ENCODE measurements around the gene MMP3.
"Not testable (repeated sequence)": the region's sequence is repeated elsewhere in the genome, so short reads cannot be mapped to it uniquely, and the experiment has no call there.

MMP3 gene

GRCh38 chr11:102843489-102843888 is at the start of gene MMP3:
MMP3 (minus strand) TSS chr11:102843609; CDS start chr11:102843546, 63 bp downstream.
- DNase-seq (ENCODE audit: low read depth in 2 of 2) = no peak

- no peak for DNase-seq (ENCODE audit: low read depth in 2 of 2)
These were observed 48.3 kb upstream of the MMP3 start for GRCh38 chr11:102891736-102892135.

- DNase-seq (ENCODE audit: low read depth in 2 of 2) = no peak
These were observed 43.6 kb upstream of the MMP3 start for GRCh38 chr11:102886999-102887398.

- DNase-seq (ENCODE audit: low read depth in 2 of 2) = no peak
These were observed 39.7 kb upstream of the MMP3 start for GRCh38 chr11:102883141-102883540.

- no peak for DNase-seq (ENCODE audit: low read depth in 2 of 2)
These were observed 39.1 kb upstream of the MMP3 start for GRCh38 chr11:102882389-102883024.

- no peak for DNase-seq (ENCODE audit: low read depth in 2 of 2)
These were observed 36.4 kb upstream of the MMP3 start for GRCh38 chr11:102879801-102880200.

- no peak for DNase-seq (ENCODE audit: low read depth in 2 of 2)
These were observed 35.2 kb upstream of the MMP3 start for GRCh38 chr11:102878595-102878994.

GRCh38 chr11:102874852-102875251 is 31.4 kb upstream of the MMP3 start, which contains the start of gene MMP12:
MMP12 (minus strand) TSS chr11:102874982; CDS start chr11:102874937, 45 bp downstream.
- DNase-seq (ENCODE audit: low read depth in 2 of 2) = no peak

- DNase-seq (ENCODE audit: low read depth in 2 of 2) = not testable (repeated sequence)
These were observed 26.1 kb upstream of the MMP3 start for GRCh38 chr11:102869354-102869964.

GRCh38 chr11:102868339-102868738 is 24.9 kb upstream of the MMP3 start:
- DNase-seq (ENCODE audit: low read depth in 2 of 2) = no peak

- DNase-seq (ENCODE audit: low read depth in 2 of 2) = no peak
These were observed 21.3 kb upstream of the MMP3 start for GRCh38 chr11:102864724-102865123.

- DNase-seq (ENCODE audit: low read depth in 2 of 2) = no peak
These were observed 10.5 kb upstream of the MMP3 start for GRCh38 chr11:102853956-102854355.

GRCh38 chr11:102853055-102853454 is 9.6 kb upstream of the MMP3 start:
- no peak for DNase-seq (ENCODE audit: low read depth in 2 of 2)

- DNase-seq (ENCODE audit: low read depth in 2 of 2) = no peak
These were observed 7.8 kb upstream of the MMP3 start for GRCh38 chr11:102850973-102851745.

- DNase-seq (ENCODE audit: low read depth in 2 of 2) = no peak
These were observed 5.9 kb upstream of the MMP3 start for GRCh38 chr11:102849311-102849710.

GRCh38 chr11:102846292-102846691 is 2.9 kb upstream of the MMP3 start:
- no peak for DNase-seq (ENCODE audit: low read depth in 2 of 2)

GRCh38 chr11:102842930-102843329 is 479 bp downstream of the MMP3 start:
- DNase-seq (ENCODE audit: low read depth in 2 of 2) = no peak

GRCh38 chr11:102840018-102840417 is 3.4 kb downstream of the MMP3 start:
- DNase-seq (ENCODE audit: low read depth in 2 of 2) = no peak

- no peak for DNase-seq (ENCODE audit: low read depth in 2 of 2)
These were observed 5.8 kb downstream of the MMP3 start for GRCh38 chr11:102837646-102838045.

GRCh38 chr11:102837156-102837555 is 6.3 kb downstream of the MMP3 start:
- DNase-seq (ENCODE audit: low read depth in 2 of 2) = no peak

GRCh38 chr11:102836290-102836875 is 7.0 kb downstream of the MMP3 start:
- no peak for DNase-seq (ENCODE audit: low read depth in 2 of 2)

- DNase-seq (ENCODE audit: low read depth in 2 of 2) = no peak
These were observed 9.7 kb downstream of the MMP3 start for GRCh38 chr11:102833731-102834130.
